GM19035 (cell line): ENCODE data around the gene SLC27A3.

Source experiments
- ATAC-seq: cut with Tn5 transposase; IDR thresholded peaks from one replicate; pipeline ENCODE4 v1.9.1; 2021; ENCODE audit not compliant: unreplicated experiment

SLC27A3 gene

GRCh38 chr1:153796786-153797659 lies 21.8 kb downstream of the SLC27A3 start:
- no peak for ATAC-seq

DNA sequence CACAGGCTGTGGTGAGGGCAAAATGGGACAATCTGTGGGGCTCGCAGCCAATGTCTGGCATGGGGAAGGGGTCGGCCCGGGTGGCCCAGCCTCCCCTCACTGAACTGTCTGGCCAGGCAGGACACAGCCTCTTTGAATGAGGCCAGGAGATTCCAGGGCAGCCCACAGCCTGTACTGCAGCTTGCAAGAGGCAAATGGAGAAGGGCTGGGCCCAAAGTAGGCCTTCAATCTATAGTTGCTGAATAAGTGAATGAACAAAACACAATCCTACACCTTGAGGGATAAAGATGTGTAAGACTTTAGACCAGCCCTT lies 23.2 kb downstream of the SLC27A3 start:
- ATAC-seq: no peak

DNA sequence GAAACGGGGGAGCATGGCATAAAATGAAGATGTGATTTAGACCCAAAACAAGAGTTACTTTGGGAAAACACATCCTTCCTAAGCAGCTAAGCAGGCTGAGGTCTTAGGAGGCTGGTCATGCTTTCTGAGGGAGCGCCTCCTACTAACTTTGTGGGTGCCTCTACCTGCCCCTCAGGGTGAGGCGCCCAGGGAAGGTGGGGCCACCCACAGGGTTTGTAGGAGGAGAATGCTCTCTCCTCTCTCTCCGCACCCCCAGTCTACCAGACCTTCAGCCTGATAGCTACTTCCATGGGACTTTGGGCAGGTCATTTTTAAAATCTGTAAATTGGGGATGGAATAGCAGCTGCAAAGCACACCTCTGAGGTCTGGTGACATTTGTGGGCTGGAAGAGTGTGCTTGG lies 23.8 kb downstream of the SLC27A3 start:
- no peak for ATAC-seq

DNA sequence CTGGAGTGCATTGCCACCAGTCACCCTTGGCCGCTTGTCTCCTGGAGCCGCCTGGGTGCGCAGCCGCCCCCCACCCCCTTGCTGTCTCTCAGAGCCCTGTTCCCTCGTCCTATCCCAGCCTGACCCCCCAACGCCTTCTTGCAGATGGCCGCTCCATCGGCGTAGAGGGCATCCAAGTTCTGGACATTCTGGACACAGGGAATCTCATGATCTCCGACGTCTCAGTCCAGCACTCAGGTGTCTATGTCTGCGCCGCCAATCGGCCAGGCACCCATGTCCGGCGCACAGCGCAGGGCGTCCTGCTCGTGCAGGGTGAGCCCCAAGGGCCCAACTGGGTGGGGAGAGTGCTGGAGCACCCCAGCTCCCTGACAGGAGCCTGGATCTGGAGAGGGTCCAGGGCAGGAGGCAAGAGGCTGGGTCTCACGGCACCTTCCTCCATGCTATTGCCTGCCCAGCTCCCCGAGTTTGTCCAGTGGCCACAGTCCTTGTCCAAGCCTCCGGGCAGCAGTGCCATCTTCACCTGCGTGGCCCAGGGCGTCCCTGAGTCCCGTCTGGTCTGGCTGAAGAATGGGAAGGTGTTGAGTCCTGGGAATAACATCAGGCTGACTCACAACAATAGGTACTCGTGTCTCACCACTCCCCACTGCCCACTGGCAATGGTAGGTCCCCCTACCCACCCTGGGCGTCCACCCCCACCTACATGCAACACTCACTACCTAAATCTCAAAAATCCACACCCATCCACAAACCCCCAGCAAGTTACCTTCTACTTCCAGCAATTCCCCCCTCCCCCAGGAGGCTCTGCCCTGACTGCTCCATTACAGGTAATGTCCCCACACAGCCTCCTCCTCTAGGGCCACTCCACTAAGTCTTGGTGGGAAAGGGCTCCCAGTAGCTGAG lies 24.6 kb downstream of the SLC27A3 start:
- no peak for ATAC-seq

- no peak for ATAC-seq
Measured at GRCh38 chr1:153800516-153800915, 25.3 kb downstream of the SLC27A3 start.

DNA sequence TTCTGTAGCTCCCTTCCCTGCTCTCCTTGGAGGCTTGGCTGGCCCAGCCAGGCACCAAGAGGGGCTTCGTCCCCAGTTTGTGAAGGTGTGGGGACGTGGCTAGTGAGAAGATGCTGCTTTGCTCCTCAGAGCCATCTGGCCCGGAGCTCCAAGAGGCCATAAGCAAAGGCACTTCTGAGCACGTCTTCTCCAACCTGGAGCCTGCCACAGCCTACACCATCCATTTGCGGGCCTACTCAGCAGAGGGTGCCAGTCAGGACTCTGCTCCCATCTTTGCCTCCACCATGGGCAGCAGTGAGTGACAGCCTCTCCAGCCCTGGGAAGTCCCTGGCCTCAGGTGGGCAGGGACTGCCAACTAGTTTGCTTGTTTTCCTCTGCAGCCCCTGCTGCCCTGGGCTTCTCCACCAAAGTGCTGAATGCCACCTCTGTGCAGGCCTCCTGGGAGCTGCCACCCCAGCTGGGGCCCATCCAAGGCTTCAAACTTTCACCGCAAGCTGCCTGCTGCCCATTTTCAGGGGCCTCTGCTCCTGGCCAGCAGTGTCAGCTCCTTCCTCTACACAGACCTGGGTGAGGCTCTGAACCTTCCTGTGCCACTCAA lies 25.9 kb downstream of the SLC27A3 start:
- no peak for ATAC-seq

DNA sequence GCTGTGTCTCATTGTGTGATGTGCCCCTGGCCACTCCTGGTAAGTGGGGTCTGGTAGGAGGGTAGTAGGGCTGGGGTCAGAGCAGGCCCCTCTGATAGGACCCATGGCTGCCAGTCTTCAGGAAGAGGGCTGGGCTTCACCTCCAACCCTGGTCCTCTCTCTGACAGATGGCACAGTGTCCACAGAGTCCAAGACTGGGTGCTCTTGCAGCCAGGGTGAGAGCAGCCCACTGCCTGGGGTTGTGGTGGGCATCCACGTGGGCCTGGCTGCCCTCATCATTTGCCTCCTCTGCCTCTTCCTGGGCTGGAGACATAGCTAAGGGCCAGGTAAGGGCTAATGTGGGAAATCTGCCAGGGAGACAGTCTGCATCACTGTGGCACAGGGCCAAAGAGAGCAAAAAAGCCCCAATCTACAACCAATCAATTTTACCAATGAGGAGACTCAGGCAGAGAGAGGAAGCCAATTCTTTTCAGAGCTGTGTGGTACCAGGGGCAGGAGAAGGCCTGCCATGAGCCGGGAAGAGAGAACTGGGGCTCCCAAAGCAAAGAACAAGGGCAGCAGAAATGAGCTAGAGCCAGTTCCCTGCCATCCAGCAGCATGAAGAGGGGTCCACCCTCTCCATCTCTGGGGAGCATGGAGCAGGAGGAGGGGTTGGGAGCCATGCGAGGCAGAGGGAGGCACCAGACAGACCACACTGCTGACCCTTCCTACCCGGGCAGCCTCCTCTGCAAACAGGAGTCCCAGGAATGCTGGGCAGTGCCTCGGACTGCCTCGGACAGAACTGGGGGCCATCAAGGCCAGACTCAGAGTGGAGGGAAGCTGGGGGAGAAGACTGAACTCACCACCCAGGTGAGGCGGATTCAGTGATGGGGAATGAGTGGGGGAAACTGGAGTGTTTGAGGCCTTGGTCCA lies 26.8 kb downstream of the SLC27A3 start:
- ATAC-seq: no peak

DNA sequence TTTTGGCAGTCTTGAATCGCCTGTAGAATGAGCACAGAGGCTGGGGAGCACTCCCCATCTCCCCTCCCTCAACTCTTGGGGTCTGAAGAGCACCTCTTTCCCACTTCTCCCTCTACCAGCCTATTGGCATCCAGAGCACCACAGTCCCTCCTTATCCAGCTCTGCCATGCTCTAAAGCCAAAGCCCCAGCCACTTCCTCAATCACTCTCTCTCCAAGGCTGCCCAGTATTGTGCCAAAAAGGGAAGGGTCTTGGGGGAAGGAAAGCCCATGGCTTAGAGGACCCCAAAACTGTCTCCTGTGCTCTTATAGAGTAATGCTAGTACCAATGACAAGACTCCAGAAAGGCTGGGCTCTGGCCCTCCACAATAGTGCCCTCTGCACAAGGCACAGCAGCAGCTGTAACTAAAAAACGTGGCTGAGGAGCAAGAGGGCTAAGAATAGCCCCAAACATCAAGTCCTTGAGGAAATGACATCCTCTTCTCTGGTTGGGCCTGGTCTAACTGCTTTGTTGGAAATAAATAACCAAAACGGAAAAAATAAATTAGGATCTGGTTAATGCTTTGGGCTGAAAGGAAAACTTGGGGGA lies 28.4 kb downstream of the SLC27A3 start:
- no peak for ATAC-seq

DNA sequence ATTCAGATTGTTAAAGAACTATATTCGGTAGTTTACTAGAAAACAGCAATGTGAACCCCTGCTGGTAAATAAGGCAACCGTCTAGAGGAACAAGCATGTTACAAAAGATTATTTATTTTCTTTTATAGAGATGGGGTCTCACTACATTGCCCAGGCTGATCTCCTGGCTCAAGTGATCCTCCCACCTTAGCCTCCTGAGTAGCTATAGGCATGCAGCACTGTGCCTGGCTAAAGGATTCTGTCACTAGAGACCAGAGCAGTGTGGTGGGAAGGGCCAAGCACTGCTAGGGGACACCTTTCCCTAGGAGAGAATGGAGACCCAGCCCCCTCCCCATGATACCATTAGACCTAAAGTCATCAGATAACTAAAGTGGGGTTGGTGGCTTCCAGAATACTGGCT lies 28.9 kb downstream of the SLC27A3 start:
- ATAC-seq: no peak

GRCh38 chr1:153805042-153805745 lies 30.0 kb downstream of the SLC27A3 start:
- peak; percentile 90 for ATAC-seq

DNA sequence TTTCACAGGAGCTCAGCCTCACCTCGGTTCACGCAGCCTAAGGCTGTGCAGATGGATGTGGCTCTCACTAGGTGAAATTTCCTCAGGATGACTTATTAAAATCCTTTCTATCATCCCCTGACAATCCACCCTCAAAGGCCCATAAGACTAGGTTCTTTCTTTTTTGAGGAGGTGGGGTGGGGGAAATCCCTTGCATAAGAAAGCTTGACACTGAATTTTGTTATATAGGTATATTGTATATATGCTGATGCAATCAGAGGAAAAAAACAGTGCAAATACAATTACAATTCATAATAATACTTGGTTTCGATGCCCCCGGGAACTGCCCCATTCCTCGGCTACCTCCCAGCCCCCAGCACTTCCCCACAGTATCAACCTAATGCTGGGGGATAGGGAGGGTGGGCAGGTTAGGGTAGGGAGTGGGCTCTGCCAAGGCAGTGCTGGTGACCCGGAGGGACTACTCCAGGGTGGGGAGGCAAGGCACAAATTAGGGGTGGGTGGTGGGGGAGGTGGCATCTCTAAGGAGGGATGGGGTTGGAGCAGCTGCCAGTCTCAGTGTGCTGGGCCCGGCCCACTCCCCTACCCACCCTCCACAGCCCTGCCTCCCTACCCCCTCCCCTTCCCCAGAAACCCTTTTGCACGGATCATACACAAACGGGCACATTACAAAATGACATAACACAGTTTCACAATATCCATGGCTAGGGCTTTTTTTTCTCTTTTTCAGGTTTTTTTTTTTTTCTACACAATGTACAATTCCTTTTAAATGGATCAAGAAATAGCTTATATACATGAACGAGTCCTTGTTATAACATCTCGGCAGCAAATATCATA lies 30.9 kb downstream of the SLC27A3 start:
- peak; percentile 10 for ATAC-seq

- no peak for ATAC-seq
Measured at GRCh38 chr1:153816283-153816889, 41.2 kb downstream of the SLC27A3 start.

GRCh38 chr1:153818876-153819275 lies 43.7 kb downstream of the SLC27A3 start:
- no peak for ATAC-seq

- ATAC-seq: no peak
Measured at GRCh38 chr1:153827168-153827964, 52.2 kb downstream of the SLC27A3 start.
